Measurements from ENCODE around the gene ZNF277.
A peak's percentile ranks its signal among the peaks of the same experiment; 100 is the strongest.
"Not testable (repeated sequence)": the region's sequence is repeated elsewhere in the genome, so short reads cannot be mapped to it uniquely, and the experiment has no call there.

The ZNF277 gene

DNA sequence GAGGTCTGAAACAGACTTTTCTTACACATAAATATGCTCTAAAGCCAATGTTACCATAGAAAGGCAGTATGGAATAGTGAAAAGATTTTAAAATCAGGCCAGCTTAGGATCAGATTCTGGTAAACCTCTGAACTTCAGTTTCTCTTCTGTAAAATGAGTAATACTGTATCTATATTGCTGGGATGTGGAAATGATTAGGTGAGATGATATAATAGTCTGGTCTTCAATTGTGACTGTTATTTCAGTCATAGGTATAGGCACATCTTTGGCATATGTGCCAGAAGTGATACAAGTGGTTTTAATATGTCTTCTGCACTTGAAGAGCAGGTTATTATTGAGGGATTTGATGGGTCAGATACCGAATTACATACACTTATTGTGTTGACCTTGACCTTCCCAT, 7.2 kb downstream of the ZNF277 start:
- DNase-seq: no peak

GRCh38 chr7:112214268-112214667, 7.8 kb downstream of the ZNF277 start:
- DNase-seq: no peak

DNA sequence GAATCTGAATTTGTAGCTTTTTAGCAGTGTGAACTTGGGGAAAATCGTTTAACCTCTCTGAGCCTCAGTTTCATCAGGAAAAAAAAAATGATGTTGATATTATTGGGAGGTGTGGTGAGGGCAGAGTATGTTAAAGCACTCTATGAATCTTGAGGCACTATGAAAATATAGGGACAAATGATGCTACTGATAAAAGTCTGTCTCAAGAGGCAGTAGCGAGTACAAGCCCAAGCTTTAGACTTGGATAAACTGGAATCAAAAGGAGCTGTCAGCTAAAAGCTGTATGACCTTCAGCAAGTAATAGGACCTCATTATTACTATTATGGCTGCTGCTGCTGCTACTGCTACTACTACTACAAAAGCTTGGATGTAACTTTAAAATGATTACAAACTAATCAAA, 8.4 kb downstream of the ZNF277 start:
- no peak for DNase-seq

DNA sequence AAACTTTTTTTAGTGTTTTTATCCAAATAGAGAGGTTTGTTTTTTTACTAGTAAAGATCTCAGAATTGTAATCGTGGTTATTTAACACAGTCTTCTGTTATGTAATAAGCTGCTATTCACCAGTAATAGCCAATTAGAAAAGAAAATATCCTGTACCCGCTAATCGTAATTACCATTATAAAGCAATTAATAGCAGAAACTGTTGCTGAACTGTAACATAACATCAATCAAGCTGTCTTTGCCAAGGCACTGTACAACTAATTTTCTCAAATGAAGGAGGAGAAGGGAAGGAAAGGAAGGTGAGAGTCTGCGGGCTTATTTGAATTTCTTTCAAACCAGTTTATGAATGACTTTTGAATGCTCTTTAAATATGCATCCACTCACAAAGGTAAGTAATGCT, 9.3 kb downstream of the ZNF277 start:
- DNase-seq: no peak

DNA sequence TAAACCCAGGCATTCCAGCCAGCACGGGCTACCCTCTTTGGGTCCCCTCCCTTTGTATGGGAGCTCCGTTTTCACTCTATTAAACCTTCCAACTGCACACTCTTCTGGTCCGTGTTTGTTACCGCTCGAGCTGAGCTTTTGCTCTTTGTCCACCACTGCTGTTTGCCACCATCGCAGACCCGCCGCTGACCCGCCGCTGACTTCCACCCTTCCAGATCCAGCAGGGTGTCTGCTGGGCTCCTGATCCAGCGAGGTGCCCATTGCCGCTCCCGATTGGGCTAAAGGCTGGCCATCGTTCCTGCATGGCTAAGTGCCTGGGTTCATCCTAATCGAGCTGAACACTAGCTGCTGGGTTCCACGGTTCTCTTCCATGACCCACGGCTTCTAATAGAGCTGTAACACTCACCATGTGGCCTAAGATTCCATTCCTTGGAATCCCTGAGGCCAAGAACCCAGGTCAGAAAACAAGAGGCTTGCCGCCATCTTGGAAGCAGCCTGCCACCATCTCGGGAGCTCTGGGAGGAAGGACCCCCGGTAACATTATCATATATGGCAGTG, 14.5 kb downstream of the ZNF277 start:
- DNase-seq: no peak

DNA sequence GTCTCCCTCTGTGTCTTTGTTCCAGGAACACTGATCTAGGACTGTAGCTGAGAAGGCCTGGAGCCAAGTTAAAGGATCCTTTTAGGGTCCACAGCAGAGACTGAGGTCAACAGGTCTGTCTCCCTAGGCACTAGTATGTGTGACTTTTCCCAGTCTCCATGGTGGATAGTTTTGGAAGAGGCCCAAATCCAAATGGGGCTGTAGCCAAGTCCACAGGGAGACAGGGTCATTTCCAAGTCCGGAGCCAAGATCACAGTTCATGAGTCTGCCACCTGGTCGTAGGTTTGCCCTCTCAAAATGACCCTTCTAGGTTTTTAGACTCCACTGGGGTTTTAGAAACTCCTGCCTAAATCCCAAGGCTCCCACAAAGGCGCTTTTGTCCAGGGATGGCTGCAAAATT, 16.8 kb downstream of the ZNF277 start:
- DNase-seq: no peak

DNA sequence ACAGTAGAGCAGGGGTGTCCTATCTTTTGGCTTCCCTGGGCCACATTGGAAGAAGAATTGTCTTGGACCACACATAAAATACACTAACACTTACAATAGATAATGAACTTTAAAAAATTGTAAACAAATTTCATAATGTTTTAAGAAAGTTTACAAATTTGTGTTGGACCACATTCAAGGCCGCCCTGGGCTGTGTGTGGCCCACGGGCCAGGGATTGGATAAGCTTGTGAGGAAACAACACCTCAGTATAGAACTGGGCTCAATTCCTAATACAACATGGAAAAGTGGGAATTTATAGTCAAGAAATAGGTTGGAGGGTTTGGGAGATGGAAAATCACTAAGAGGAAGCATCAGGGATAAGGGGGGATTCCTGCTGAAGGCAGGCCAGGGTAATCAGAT, 17.7 kb downstream of the ZNF277 start:
- no peak for DNase-seq

- no peak for DNase-seq
Measured at GRCh38 chr7:112225006-112225405, 18.5 kb downstream of the ZNF277 start.

GRCh38 chr7:112226701-112227276, 20.3 kb downstream of the ZNF277 start:
- DNase-seq: no peak

DNA sequence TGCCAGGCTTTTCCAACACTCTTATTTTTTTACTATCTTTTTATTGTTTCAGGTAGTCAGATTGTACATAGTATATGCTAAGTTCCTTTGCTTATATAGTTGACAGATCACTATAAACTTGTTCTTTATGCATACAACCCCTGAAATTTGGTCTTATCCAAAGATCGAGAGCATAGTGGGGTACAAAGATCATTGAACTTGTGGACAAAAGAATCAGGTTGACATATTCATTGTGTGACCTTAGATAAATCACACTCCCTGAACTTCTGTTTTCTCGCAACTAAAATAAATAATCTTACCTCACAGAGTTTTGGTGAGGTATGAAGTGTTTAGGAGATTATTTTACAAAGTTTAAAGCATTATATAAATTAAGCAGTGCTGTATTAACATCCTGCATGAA, 22.1 kb downstream of the ZNF277 start:
- DNase-seq: no peak

GRCh38 chr7:112232212-112232978, 25.9 kb downstream of the ZNF277 start:
- no peak for DNase-seq

DNA sequence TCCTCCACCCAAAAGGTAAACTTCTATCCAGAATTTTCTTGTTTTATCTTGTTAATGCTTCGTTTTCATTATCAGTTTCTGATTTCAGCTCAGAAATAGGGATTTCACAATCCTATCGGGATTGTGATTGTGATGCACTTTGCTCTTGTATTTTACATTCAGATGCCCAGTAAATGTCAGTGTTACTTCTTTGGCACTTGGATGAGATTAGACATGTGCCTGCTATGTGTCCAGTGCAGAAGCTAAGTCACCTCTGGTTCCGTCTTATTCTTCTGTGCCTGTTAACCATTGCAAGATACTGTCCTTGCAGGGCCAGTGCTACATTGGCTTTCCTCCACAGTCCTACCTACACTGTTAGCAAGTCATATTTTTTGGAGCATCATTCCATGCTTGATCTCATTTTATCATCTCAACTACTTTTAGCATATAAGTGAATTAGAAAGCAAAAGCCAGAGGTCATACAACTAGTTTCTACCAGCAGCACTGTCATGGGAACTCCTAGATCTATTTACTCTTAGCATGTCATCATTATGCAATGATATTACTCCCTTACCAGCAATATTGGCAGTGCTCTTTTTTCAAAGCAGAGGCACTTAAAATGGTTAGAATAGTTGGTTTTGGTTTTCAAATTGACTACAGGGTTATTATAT, 26.7 kb downstream of the ZNF277 start:
- DNase-seq: no peak

DNA sequence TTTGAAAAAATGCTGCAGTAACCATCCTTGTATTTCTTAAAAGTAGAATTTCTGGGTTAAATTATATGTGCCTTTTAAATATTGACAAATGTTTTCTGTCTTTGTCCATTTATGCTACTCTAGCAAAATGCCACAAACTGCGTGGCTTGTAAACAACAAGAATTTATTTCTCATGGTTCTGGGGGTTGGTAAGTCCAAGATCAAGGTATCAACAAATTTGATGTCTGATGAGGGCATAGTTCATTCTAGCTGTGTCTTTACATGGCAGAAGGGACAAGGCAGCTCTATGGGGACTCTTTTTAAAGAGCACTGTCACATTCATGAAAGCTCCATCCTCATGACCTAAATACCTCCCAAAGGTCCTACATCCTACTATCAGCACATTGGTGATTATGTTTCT, 27.7 kb downstream of the ZNF277 start:
- DNase-seq: no peak

- no peak for DNase-seq
Measured at GRCh38 chr7:112236597-112236996, 30.1 kb downstream of the ZNF277 start.

DNA sequence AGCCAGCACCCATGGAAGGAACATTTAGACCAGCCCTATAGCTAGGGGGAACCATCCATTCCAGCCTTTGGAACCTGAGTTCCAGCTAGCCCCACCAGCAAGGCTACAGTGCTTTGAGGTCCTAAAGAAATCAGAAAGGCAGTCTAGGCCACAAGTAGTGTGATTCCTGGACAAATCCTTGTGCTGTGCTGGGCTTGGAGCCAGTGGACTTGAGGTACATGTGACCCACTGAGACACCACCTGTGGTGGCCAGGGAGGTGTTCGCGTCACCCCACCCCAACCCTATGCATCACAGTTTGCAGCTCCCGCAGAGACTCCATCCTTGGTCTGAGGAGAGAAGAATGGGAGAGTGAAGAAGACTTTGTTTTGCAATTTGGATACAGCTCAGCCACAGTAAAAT, 31.8 kb downstream of the ZNF277 start:
- DNase-seq: no peak

- DNase-seq: no peak
Measured at GRCh38 chr7:112238852-112239610, 32.5 kb downstream of the ZNF277 start.

DNA sequence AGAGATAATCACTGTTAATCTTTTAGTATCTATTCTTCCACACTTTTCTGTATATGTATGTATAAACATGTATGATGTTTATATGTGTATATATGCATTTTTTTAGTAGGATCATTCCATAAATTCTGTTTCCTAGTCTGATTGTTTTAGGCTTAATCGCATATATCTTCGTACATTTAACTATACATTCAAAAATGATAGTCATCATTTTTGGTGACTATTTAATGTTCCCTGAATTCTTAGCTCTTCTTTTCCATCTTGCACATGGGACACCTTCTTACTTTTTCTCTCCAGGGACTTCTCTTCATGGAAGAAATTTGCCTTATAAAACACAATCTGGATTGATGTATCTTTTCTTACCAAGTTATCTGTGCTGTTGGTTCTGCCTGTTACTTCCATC, 42.1 kb downstream of the ZNF277 start:
- DNase-seq: no peak

DNA sequence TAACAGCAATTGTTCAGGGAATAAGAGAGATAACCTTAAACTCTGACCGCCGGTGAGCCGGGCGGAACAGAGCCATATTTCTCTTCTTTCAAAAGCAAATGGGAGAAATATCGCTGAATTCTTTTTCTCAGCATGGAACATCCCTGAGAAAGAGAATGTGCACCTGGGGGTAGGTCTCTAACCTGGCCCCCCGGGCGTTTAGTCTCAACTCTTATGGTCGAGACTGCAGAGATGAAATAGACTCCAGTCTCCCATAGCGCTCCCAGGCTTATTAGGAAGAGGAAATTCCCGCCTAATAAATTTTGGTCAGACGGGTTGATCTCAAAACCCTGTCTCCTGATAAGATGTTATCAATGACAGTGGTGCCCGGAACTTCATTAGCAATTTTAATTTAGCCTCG, 43.5 kb downstream of the ZNF277 start:
- not testable (repeated sequence) for DNase-seq

GRCh38 chr7:112252141-112252540, 45.6 kb downstream of the ZNF277 start:
- DNase-seq: no peak

- no peak for DNase-seq
Measured at GRCh38 chr7:112252691-112253090, 46.2 kb downstream of the ZNF277 start.

GRCh38 chr7:112254156-112254555, 47.7 kb downstream of the ZNF277 start:
- peak; percentile 28 for DNase-seq

- DNase-seq: no peak
Measured at GRCh38 chr7:112254709-112255387, 48.4 kb downstream of the ZNF277 start.

DNA sequence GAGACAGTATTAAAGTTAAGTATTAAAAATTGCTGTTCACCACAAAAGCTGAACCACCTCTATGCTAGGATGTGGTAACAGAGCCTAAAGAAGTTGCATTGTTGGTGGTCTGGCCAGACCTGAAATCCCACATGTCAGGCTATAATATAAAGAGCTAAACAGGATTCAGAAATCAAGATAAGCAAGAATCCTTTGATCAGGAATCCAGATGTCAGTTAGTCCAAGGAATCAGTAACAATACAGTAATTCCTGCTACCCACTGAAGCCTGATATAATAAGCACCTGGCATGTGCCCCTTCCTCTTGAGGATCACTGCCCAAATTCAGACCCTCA, 48.9 kb downstream of the ZNF277 start:
- no peak for DNase-seq

All from NCI-H1105 (cell line).